ENCODE measurements around the gene GRIN2A.

GRCh38 chr16:9846362-9847099 lies 335.7 kb downstream of the GRIN2A start:
- TF ChIP-seq EZH2 (IDR thresholded peaks at IDR 0.05; ENCODE audit: insufficient read depth, poor library complexity, severe bottlenecking) (no peak), EZH2phosphoT487 (IDR thresholded peaks at IDR 0.05; ENCODE audit: insufficient read depth, low read depth) (no peak)

All from GM23248 (cell line).